DND-41 (cell line): ENCODE data around the gene BRAT1.
A peak's percentile ranks its signal among the peaks of the same experiment; 100 is the strongest.

Source experiments
- ATAC-seq: fragments of 200-7000 bp; cut with Tn5 transposase; 3 replicates; pipeline ENCODE4 v1.9.1; 2021; ENCODE audit warnings: low read depth; ENCODE audit not compliant: insufficient read depth
- DNase-seq: peaks from one replicate; pipeline ENCODE4 v3.0.0-alpha.2; 2020
- H2AFZ ChIP-seq: 2 replicates; pipeline ENCODE4 v1.6.0; 2012; ENCODE audit warnings: low read depth, low read length
- H3K27ac ChIP-seq: 2 replicates; pipeline ENCODE4 v1.5.1; 2012; ENCODE audit warnings: low read length, inconsistent platforms
- H3K27me3 ChIP-seq: fragments of 200-600 bp; sonication (generic); 2 replicates; pipeline ENCODE4 v1.6.0; 2012; ENCODE audit warnings: low read length, mild to moderate bottlenecking, inconsistent platforms; ENCODE audit not compliant: insufficient read depth, poor library complexity
- H3K36me3 ChIP-seq: 2 replicates; pipeline ENCODE4 v1.5.1; 2012; ENCODE audit warnings: low read length, inconsistent platforms; ENCODE audit not compliant: insufficient read depth
- H3K4me1 ChIP-seq: 2 replicates; pipeline ENCODE4 v1.5.1; 2012; ENCODE audit warnings: mild to moderate bottlenecking, low read length; ENCODE audit not compliant: insufficient read depth
- H3K4me2 ChIP-seq: 2 replicates; pipeline ENCODE4 v1.6.0; 2012; ENCODE audit warnings: mild to moderate bottlenecking, moderate library complexity, low read length, inconsistent platforms; ENCODE audit not compliant: insufficient read depth
- H3K4me3 ChIP-seq, 2 experiments: fragments of 200-600 bp in 1 of 2; shearing (Covaris generic) in 1 of 2; 2 replicates each; pipeline ENCODE4 v1.5.1; 2012 to 2016; ENCODE audit warnings: inconsistent platforms in 2 of 2, low read length in 2 of 2, mild to moderate bottlenecking in 2 of 2, low read depth in 1 of 2, moderate library complexity in 1 of 2
- H3K79me2 ChIP-seq: 2 replicates; pipeline ENCODE4 v1.6.0; 2012; ENCODE audit warnings: low read length, inconsistent platforms; ENCODE audit not compliant: insufficient read depth
- H3K9ac ChIP-seq: 2 replicates; pipeline ENCODE4 v1.6.0; 2012; ENCODE audit warnings: low read depth, mild to moderate bottlenecking, inconsistent platforms, low read length, moderate library complexity
- H3K9me3 ChIP-seq: 2 replicates; pipeline ENCODE4 v1.5.1; 2012; ENCODE audit warnings: low read length, moderate library complexity, mild to moderate bottlenecking, inconsistent platforms; ENCODE audit not compliant: insufficient read depth, severe bottlenecking
- H4K20me1 ChIP-seq: 2 replicates; pipeline ENCODE4 v1.6.0; 2012; ENCODE audit warnings: low read length; ENCODE audit not compliant: insufficient read depth
- EZH2 ChIP-seq: IDR thresholded peaks from 3 replicates; pipeline ENCODE4 v1.6.1; 2012; ENCODE audit warnings: borderline replicate concordance, low read depth, mild to moderate bottlenecking, moderate library complexity, low read length, inconsistent platforms; ENCODE audit not compliant: severe bottlenecking
- TF ChIP-seq, protein P1 (sequence below): IDR thresholded peaks from 2 replicates; pipeline ENCODE4 v1.5.1; 2012; ENCODE audit warnings: borderline replicate concordance, low read length, moderate library complexity, mild to moderate bottlenecking; ENCODE audit not compliant: poor library complexity, severe bottlenecking; ENCODE audit errors: extremely low read depth

The BRAT1 gene

DNA sequence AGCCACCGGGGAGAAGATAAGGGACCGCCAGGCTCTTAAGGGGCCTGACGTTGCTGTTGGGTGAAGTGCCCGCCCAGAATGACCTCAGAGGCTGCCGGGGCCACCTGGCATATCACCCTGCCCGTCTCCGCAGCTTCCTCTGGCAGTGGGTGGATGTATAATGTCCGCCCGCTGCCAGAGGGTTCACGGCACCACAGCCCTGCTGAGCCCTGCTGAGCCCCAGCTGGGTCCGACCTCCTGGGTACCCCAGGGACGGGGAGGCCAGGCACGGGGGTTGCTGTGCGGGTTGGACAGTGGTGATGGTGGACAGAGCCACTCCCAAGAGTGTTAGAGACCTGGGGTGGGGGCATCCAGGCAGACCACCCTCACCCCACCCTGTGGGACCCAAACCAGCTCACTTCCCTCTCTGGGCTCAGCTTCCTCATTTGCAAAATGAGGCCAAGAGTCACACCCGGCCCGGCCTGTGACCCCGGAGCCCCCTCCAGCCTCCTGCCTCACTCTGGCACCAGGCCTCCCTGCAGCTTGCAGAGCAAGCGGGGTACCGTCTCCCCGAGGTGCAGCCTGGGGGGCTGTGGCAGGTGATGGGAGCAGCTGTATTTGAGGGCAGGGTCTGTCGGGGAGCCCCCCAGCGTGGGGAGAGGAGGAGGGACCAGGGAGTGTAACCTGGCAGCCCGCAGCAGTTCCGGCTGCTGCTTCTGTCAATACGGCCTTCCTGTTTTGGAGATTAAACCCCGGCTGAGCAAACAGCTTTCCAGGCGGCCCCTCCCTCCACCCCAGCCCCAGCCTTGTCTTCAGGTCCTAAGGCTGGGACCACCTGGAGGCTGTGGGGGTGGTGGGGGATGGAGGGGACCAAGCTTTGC is 44.2 kb downstream of the BRAT1 start:
- ATAC-seq (no peak), DNase-seq (no peak)
- peaks cover 33% of the 10 kb centered on the region for H3K4me1 ChIP-seq
- no peaks in the 10 kb centered on the region for H3K79me2 ChIP-seq
- H3K9ac ChIP-seq = no peak overlapping the region
- H3K4me2 ChIP-seq = no peak overlapping the region
- no peak overlapping the region for H3K4me3 ChIP-seq
- no peaks in the 10 kb centered on the region for H3K27me3 ChIP-seq
- no peak overlapping the region for H2AFZ ChIP-seq
- TF ChIP-seq, protein P1, sequence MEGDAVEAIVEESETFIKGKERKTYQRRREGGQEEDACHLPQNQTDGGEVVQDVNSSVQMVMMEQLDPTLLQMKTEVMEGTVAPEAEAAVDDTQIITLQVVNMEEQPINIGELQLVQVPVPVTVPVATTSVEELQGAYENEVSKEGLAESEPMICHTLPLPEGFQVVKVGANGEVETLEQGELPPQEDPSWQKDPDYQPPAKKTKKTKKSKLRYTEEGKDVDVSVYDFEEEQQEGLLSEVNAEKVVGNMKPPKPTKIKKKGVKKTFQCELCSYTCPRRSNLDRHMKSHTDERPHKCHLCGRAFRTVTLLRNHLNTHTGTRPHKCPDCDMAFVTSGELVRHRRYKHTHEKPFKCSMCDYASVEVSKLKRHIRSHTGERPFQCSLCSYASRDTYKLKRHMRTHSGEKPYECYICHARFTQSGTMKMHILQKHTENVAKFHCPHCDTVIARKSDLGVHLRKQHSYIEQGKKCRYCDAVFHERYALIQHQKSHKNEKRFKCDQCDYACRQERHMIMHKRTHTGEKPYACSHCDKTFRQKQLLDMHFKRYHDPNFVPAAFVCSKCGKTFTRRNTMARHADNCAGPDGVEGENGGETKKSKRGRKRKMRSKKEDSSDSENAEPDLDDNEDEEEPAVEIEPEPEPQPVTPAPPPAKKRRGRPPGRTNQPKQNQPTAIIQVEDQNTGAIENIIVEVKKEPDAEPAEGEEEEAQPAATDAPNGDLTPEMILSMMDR = no peak
- TF ChIP-seq EZH2 = no peak
- H3K27ac ChIP-seq = no peak overlapping the region
- H3K36me3 ChIP-seq = no peaks in the 10 kb centered on the region
- no peaks in the 10 kb centered on the region for H3K9me3 ChIP-seq
- peaks cover 14% of the 10 kb centered on the region; the same call in 1 of the 2 replicates for H4K20me1 ChIP-seq

DNA sequence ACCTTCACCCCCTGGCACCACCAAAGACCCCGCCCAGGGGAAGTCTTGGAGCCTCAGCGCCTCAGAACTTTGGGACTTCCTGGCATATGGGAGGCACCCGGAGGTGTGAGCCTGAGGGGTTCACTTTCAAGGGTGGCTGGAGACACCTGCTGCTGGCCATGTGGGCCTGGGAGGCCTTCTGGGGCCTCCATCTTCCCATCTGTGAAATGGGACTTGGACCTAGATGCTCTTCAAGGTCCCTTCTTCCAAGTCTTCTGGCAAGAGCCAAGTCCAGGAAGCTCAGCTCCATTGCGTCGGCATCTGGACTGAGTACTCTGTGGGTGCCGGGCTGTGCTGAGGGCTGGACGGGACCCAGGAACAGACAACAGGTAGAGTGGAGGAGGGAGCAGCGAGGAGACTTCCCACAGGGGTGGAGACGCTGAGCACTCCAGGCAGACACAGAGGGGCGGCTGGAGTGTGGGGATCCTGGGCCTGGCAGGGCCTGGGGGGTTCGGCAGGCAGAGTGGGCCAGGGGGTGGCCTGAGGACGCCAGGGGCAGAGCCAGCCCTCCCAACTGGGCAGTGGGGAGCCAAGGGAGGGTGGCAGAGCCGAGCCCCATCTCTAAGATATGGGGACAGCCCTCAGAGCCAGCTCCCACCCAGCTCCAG is 45.1 kb downstream of the BRAT1 start:
- TF ChIP-seq, protein P1 = no peak
- TF ChIP-seq EZH2 = no peak
- Histone ChIP-seq H3K9ac (no peak overlapping the region), H2AFZ (no peak overlapping the region)

DNA sequence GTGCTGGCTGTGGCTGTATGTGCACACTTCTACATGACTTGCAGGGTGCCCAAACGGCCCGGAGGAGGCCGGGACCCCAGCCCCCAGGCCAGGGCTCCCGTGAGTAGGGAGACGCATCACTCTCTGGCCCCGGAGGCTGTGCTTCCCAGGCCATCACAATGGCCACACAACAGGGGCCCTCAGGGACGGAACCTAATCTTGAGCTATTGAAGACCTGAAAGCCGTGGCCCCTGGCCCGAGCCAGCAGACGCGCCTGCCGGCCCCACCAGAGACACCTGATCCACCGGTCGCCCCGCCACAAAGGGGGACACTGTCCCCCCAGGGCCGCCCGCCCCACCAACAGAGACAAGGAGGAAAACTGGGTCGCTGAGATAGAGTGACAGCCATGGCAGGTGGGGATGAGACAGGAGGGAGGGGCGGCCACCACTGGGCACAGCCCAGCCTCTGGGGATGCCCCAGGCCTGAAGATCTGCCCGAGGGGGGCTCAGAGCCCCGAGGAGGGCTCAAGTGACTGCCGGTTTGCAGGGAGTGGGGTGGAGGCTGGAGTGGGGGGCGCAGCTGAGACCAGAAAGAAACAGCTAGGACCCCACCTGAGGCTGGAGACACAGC is 45.9 kb downstream of the BRAT1 start:
- ATAC-seq = no peak
- peak overlapping the region; percentile 37; the same call in 1 of the 2 replicates for H3K9ac ChIP-seq
- H3K36me3 ChIP-seq = no peaks in the 10 kb centered on the region
- DNase-seq = no peak
- TF ChIP-seq, protein P1 = no peak
- no peak for TF ChIP-seq EZH2
- peak overlapping the region in 1 of 2 experiments; percentile 52; a peak in 2 of 4 replicates for H3K4me3 ChIP-seq
- no peak overlapping the region for H2AFZ ChIP-seq
- H3K4me1 ChIP-seq = peaks cover 33% of the 10 kb centered on the region
- H3K4me2 ChIP-seq = peak overlapping the region; percentile 73
- no peaks in the 10 kb centered on the region for H3K27me3 ChIP-seq
- H3K27ac ChIP-seq = no peak overlapping the region
- H3K9me3 ChIP-seq = no peaks in the 10 kb centered on the region
- H3K79me2 ChIP-seq = no peaks in the 10 kb centered on the region
- H4K20me1 ChIP-seq = peaks cover 11% of the 10 kb centered on the region; the same call in 1 of the 2 replicates

More for the DNA sequence above, 45.1 kb downstream of the BRAT1 start:
- Histone ChIP-seq H3K79me2 (no peaks in the 10 kb centered on the region), H3K27me3 (no peaks in the 10 kb centered on the region), H3K36me3 (no peaks in the 10 kb centered on the region), H4K20me1 (peaks cover 11% of the 10 kb centered on the region; the same call in 1 of the 2 replicates), H3K4me3 (no peak overlapping the region), H3K4me2 (no peak overlapping the region), H3K4me1 (peaks cover 33% of the 10 kb centered on the region), H3K27ac (no peak overlapping the region), H3K9me3 (no peaks in the 10 kb centered on the region)
- DNase-seq (no peak), ATAC-seq (no peak)
